SJSA1 (cell line): Measurements from ENCODE around the gene TATDN2. TPM values are rescaled to one million over a fixed set of nuclear protein-coding genes. Genes with fewer than 3 reads are reported as not detected.

Experiments
- DNase-seq, 2 experiments: peaks; one replicate each; pipeline ENCODE4 v3.0.0-alpha.2; 2015 to 2020; ENCODE audit warnings: low spot score in 2 of 2, low read depth in 1 of 2
- H3K27ac ChIP-seq: fragments of 250-450 bp; sonication (Bioruptor Pico); 2 replicates; pipeline ENCODE4 v1.5.1; 2020; ENCODE audit warnings: mild to moderate bottlenecking, moderate library complexity
- H3K27me3 ChIP-seq: fragments of 250-450 bp; sonication (Bioruptor Pico); replicated peaks from 2 replicates; pipeline ENCODE4 v1.5.1; 2020; ENCODE audit warnings: mild to moderate bottlenecking, moderate library complexity
- H3K36me3 ChIP-seq: fragments of 250-450 bp; sonication (Bioruptor Pico); 2 replicates; pipeline ENCODE4 v1.5.1; 2020; ENCODE audit warnings: mild to moderate bottlenecking
- H3K4me1 ChIP-seq: fragments of 250-450 bp; sonication (Bioruptor Pico); replicated peaks from 2 replicates; pipeline ENCODE4 v1.6.1; 2021; ENCODE audit warnings: mild to moderate bottlenecking
- H3K4me3 ChIP-seq: fragments of 250-450 bp; sonication (Bioruptor Pico); 2 replicates; pipeline ENCODE4 v1.5.1; 2020; ENCODE audit warnings: mild to moderate bottlenecking
- H3K9me3 ChIP-seq: fragments of 250-450 bp; sonication (Bioruptor Pico); replicated peaks from 2 replicates; pipeline ENCODE4 v1.5.1; 2020; ENCODE audit warnings: mild to moderate bottlenecking
- total RNA-seq: library from RNA; depleted of rRNA; stranded (reverse); fragments of >200 nt; shearing (Covaris generic); gene quantifications from 2 replicates; pipeline ENCODE4 v1.2.3, GENCODE V29; 2014

The TATDN2 gene
- total RNA-seq, 1 experiment from 2014 or later: 7.8 TPM

GRCh38 chr3:10224794-10225665, 23.2 kb upstream of the TATDN2 start:
- peak; percentile 66 to 72 for DNase-seq

GRCh38 chr3:10226293-10226692, 22.0 kb upstream of the TATDN2 start:
- no peak overlapping the region for H3K27ac ChIP-seq
- H3K9me3 ChIP-seq: no peaks in the 10 kb centered on the region
- H3K36me3 ChIP-seq: peaks cover 7% of the 10 kb centered on the region; the same call in 1 of the 2 replicates
- no peaks in the 10 kb centered on the region for H3K27me3 ChIP-seq
- no peak for DNase-seq
- no peak overlapping the region for H3K4me3 ChIP-seq
- peaks cover 14% of the 10 kb centered on the region for H3K4me1 ChIP-seq

More at GRCh38 chr3:10224794-10225665, 23.2 kb upstream of the TATDN2 start:
- Histone ChIP-seq H3K4me3 (no peak overlapping the region), H3K9me3 (no peaks in the 10 kb centered on the region), H3K36me3 (peaks cover 10% of the 10 kb centered on the region; the same call in 1 of the 2 replicates), H3K4me1 (peaks cover 14% of the 10 kb centered on the region), H3K27me3 (no peaks in the 10 kb centered on the region), H3K27ac (no peak overlapping the region)

DNA sequence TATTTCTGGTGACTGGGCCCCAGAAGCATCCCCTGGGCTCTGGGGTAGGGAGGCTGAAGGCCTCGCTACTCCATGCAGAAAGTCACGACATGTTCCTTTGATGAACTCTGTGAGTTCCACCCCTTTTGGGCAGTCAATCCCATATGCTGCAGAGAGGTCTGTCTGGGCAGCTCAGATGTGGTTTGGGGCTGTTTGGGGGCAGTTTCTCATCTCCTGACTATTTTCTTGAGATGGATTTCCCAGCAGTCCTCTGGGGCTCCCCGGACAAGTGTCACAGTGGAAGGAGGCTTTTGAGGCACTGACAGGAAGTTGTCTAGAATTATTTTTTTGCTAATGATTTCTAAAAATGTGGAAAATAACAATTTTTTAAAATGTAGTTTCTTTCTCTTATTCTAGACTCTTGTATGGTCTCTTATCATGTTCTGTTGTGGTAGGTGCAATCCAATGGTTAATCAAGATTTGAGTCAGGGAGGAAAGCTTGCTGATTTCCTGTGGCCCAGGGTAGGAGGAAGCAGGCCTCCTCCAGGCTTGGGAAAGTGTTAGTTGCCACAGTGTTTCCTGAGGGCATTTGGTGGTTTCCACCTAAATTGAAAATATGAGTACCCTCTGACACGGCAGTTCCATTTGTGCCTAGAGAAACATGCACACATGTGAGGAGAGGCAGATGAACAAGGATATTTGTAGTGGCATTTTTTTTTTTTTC, 19.9 kb upstream of the TATDN2 start:
- Histone ChIP-seq H3K9me3 (no peaks in the 10 kb centered on the region), H3K27me3 (no peaks in the 10 kb centered on the region), H3K36me3 (no peaks in the 10 kb centered on the region), H3K27ac (no peak overlapping the region), H3K4me3 (no peak overlapping the region), H3K4me1 (peaks cover 3% of the 10 kb centered on the region; the same call in 1 of the 2 replicates)
- DNase-seq: no peak

DNA sequence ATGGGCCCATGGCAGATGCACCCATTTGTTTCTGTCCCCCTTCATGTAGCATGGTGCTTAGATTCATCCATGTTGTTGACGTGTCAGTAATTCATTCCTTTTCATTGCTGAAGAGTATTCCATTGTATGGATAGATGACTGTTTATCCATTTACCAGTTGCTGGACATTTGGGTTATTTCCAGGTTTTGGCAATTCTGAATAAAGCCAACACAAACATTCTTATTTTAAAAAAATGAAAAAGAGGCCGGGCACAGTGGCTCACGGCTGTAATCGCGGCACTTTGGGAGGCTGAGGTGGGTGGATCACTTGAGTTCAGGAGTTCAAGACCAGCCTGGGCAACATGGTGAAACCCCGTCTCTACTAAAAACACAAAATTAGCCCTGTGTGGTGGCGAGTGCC, 18.7 kb upstream of the TATDN2 start:
- no peaks in the 10 kb centered on the region for H3K9me3 ChIP-seq
- no peak for DNase-seq
- no peak overlapping the region for H3K27ac ChIP-seq
- no peaks in the 10 kb centered on the region for H3K36me3 ChIP-seq
- H3K4me3 ChIP-seq: no peak overlapping the region
- H3K4me1 ChIP-seq: peaks cover 3% of the 10 kb centered on the region; the same call in 1 of the 2 replicates
- no peaks in the 10 kb centered on the region for H3K27me3 ChIP-seq

GRCh38 chr3:10232137-10232536, 16.1 kb upstream of the TATDN2 start:
- Histone ChIP-seq H3K27ac (no peak overlapping the region), H3K27me3 (no peaks in the 10 kb centered on the region), H3K36me3 (peaks cover 5% of the 10 kb centered on the region; the same call in 1 of the 2 replicates), H3K4me1 (no peaks in the 10 kb centered on the region), H3K9me3 (no peaks in the 10 kb centered on the region), H3K4me3 (no peak overlapping the region)
- DNase-seq: no peak

DNA sequence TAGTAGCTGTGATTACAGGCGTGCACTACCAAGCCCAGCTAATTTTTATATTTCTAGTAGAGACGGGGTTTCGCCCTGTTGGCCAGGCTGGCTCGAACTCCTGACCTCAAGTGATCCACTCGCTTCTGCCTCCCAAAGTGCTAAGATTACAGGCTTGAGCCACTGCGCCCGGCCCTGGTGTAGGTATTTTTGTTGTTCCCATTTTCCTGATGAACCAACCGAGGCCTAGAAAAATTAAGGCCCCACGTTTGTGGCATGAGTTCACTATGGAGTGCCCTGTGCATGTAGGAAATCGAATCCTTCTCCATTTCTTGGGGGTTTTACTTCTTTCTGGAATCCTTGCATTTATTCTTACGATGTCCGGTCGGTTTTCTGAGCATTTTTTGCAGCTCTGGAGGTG, 14.3 kb upstream of the TATDN2 start:
- DNase-seq: no peak
- H3K4me3 ChIP-seq: no peak overlapping the region
- no peaks in the 10 kb centered on the region for H3K4me1 ChIP-seq
- no peaks in the 10 kb centered on the region for H3K9me3 ChIP-seq
- H3K36me3 ChIP-seq: peaks cover 6% of the 10 kb centered on the region; the same call in 1 of the 2 replicates
- no peaks in the 10 kb centered on the region for H3K27me3 ChIP-seq
- H3K27ac ChIP-seq: no peak overlapping the region

- Histone ChIP-seq H3K27ac (no peak overlapping the region), H3K9me3 (no peaks in the 10 kb centered on the region), H3K4me1 (no peaks in the 10 kb centered on the region), H3K27me3 (no peaks in the 10 kb centered on the region), H3K36me3 (peaks cover 6% of the 10 kb centered on the region; the same call in 1 of the 2 replicates), H3K4me3 (no peak overlapping the region)
- no peak for DNase-seq
These were observed 13.6 kb upstream of the TATDN2 start for GRCh38 chr3:10234526-10235230.

DNA sequence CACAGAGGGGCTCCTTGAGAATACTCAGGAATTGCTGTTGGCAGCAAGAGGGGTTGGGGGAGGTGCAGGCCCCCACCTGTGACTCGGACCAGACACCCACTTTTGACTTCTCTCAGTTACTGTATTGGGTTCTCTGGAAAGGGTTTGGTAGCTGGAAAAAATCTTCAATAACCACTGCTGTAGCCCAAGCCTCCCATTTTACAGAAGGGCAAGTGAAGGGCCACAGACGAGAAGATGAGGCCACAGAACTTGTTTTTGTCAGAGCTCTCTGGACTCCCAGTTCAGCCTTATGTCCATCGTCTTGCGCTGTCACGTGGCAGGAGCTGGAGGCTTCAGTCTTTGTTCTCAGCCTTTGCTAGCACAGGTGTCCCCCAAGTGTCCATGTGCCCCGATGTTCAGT, 12.7 kb upstream of the TATDN2 start:
- Histone ChIP-seq H3K4me3 (no peak overlapping the region), H3K36me3 (peaks cover 6% of the 10 kb centered on the region; the same call in 1 of the 2 replicates), H3K27ac (no peak overlapping the region), H3K9me3 (no peaks in the 10 kb centered on the region), H3K27me3 (no peaks in the 10 kb centered on the region), H3K4me1 (no peaks in the 10 kb centered on the region)
- no peak for DNase-seq

GRCh38 chr3:10238345-10239183, 9.7 kb upstream of the TATDN2 start:
- H3K27me3 ChIP-seq: no peaks in the 10 kb centered on the region
- no peak for DNase-seq
- H3K9me3 ChIP-seq: no peaks in the 10 kb centered on the region
- H3K36me3 ChIP-seq: peaks cover 6% of the 10 kb centered on the region; the same call in 1 of the 2 replicates
- no peak overlapping the region for H3K4me3 ChIP-seq
- H3K27ac ChIP-seq: no peak overlapping the region
- H3K4me1 ChIP-seq: no peaks in the 10 kb centered on the region

GRCh38 chr3:10240799-10241198, 7.5 kb upstream of the TATDN2 start:
- Histone ChIP-seq H3K4me3 (no peak overlapping the region), H3K27ac (no peak overlapping the region), H3K27me3 (no peaks in the 10 kb centered on the region), H3K4me1 (no peaks in the 10 kb centered on the region), H3K36me3 (peaks cover 6% of the 10 kb centered on the region; the same call in 1 of the 2 replicates), H3K9me3 (no peaks in the 10 kb centered on the region)
- DNase-seq: no peak

DNA sequence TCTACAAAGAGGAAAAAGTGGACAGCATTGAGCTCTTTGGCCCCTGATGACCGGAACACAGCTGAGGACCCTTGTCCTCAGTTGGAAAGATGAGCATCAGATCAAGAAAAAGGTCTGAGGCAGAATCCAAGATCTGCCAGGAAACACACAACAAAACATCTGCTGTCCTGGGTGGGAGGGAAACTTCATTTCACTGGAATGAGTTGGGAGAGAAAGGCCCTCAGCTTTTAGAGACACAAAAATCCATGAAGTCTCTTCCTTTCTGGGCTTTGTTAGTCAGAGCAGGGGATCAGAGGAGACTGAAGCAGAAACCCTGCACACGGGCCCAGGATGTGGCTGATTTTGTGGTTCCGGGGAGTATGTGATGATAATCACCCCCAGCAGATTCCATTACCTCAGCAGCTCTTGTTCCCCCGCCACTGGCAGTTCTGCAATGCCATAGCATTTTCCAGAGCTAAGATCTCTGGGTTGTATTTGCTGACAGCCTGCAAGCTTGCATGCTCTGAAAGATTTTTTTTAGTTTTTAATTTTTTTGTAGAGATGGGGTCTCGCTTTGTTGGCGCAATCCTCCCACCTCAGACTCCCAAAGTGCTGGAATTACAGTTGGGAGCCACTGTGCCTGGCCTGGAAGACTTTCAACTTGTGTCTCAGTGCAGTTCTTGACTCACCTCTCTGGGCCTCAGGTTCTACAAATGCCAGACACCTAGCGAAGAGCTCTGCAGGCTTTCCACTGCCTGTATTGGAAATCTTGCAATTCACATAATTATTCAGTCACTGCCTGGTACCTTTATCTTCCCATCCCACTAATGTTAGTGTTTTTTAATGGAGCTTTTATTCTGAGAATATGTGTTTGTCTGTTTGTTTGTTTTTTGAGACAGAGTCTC, 5.8 kb upstream of the TATDN2 start:
- H3K27ac ChIP-seq: no peak overlapping the region
- H3K36me3 ChIP-seq: no peaks in the 10 kb centered on the region
- H3K27me3 ChIP-seq: no peaks in the 10 kb centered on the region
- H3K4me1 ChIP-seq: no peaks in the 10 kb centered on the region
- no peak for DNase-seq
- H3K9me3 ChIP-seq: no peaks in the 10 kb centered on the region
- no peak overlapping the region for H3K4me3 ChIP-seq

DNA sequence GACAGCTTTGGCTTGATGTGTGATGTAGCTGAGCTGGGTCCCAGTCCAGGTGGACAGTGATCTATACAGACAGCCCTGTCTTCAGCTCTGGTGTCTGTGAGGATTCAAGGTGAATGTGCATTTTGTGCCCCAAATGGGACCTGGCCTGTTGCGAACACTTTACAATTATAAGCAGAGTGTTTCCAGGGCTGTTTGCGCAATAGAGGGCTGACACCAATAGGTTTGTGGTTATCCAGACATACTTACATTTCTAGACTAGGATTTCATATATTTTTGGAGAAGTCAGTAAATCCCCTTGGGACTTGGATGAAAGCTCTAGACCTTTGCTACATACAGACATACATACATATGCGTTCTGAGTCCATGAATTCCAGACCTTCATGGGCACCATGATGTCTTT, 4.2 kb upstream of the TATDN2 start:
- DNase-seq: no peak
- Histone ChIP-seq H3K9me3 (no peaks in the 10 kb centered on the region), H3K27me3 (no peaks in the 10 kb centered on the region), H3K36me3 (peaks cover 7% of the 10 kb centered on the region), H3K27ac (no peak overlapping the region), H3K4me3 (no peak overlapping the region), H3K4me1 (peaks cover 9% of the 10 kb centered on the region)
